IMR-90 (cell line): ENCODE measurements around the gene COA6. TPM values are rescaled to one million over a fixed set of nuclear protein-coding genes. Genes with fewer than 3 reads are reported as not detected.

Source experiments
- ATAC-seq: fragments of 200-7000 bp; cut with Tn5 transposase; 2 replicates; pipeline ENCODE4 v1.9.1; 2020; ENCODE audit warnings: low read depth, mild to moderate bottlenecking, moderate library complexity
- BruUV-seq: library from RNA; stranded (reverse); fragments of 400-500 nt; replicated peaks from 2 replicates; lab custom pipeline; 2021; lab: Mats Ljungman, UMichigan
- CTCF ChIA-PET: fragments of 300-600 bp; formaldehyde crosslinking; extraction: SDS; loops from one replicate; lab custom pipeline; 2021; ENCODE audit warnings: antibody characterized with exemption; lab: Yijun Ruan, JAX
- POLR2A ChIA-PET: fragments of 300-600 bp; sonication (Branson Sonifier 250); formaldehyde crosslinking; loops from one replicate; lab custom pipeline; 2022; ENCODE audit warnings: antibody characterized with exemption; ENCODE audit not compliant: unreplicated experiment; lab: Charles Lee
- DNase-seq: peaks from one replicate; pipeline ENCODE4 v3.0.0; 2013
- H2AFZ ChIP-seq: replicated peaks from 2 replicates; pipeline ENCODE3; 2013; ENCODE audit warnings: low read length, mild to moderate bottlenecking; ENCODE audit not compliant: poor library complexity
- H2AK5ac ChIP-seq: 2 replicates; pipeline ENCODE4 v1.6.1; 2013; ENCODE audit warnings: low read depth, low read length, inconsistent platforms
- H2AK9ac ChIP-seq: replicated peaks from 2 replicates; pipeline ENCODE3; 2013; ENCODE audit warnings: mild to moderate bottlenecking, low read depth, low read length, moderate library complexity; ENCODE audit not compliant: poor library complexity
- H2BK120ac ChIP-seq: 2 replicates; pipeline ENCODE4 v1.6.1; 2013; ENCODE audit warnings: low read depth, low read length, inconsistent platforms
- H2BK15ac ChIP-seq: 3 replicates; pipeline ENCODE4 v1.6.1; 2013; ENCODE audit warnings: low read depth, low read length, inconsistent platforms
- H2BK20ac ChIP-seq: 2 replicates; pipeline ENCODE4 v1.6.1; 2013; ENCODE audit warnings: low read depth, mild to moderate bottlenecking, inconsistent platforms, low read length, moderate library complexity
- H2BK5ac ChIP-seq: 2 replicates; pipeline ENCODE4 v1.6.1; 2013; ENCODE audit warnings: mild to moderate bottlenecking, low read depth, low read length, inconsistent platforms; ENCODE audit not compliant: poor library complexity, severe bottlenecking
- H3K14ac ChIP-seq: replicated peaks from 2 replicates; pipeline ENCODE4 v1.6.1; 2013; ENCODE audit warnings: low read depth, low read length, inconsistent platforms
- H3K18ac ChIP-seq: 2 replicates; pipeline ENCODE4 v1.6.1; 2013; ENCODE audit warnings: low read depth, low read length, control low read depth
- H3K23ac ChIP-seq: 2 replicates; pipeline ENCODE4 v1.6.1; 2013; ENCODE audit warnings: low read depth, low read length, inconsistent platforms
- H3K27ac ChIP-seq: 2 replicates; pipeline ENCODE4 v1.5.1; 2013; ENCODE audit warnings: mild to moderate bottlenecking, control low read depth, low read length; ENCODE audit not compliant: insufficient read depth
- H3K27me3 ChIP-seq: 2 replicates; pipeline ENCODE4 v1.6.1; 2013; ENCODE audit warnings: low read length; ENCODE audit not compliant: control insufficient read depth, insufficient read depth
- H3K36me3 ChIP-seq: 2 replicates; pipeline ENCODE4 v1.6.1; 2013; ENCODE audit warnings: low read length, mixed read lengths; ENCODE audit not compliant: control insufficient read depth, insufficient read depth
- H3K4ac ChIP-seq: 2 replicates; pipeline ENCODE4 v1.6.1; 2013; ENCODE audit warnings: low read depth, low read length, inconsistent platforms
- H3K4me1 ChIP-seq: 2 replicates; pipeline ENCODE4 v1.6.1; 2013; ENCODE audit warnings: low read length, mixed read lengths; ENCODE audit not compliant: control insufficient read depth, insufficient read depth
- H3K4me2 ChIP-seq: 2 replicates; pipeline ENCODE4 v1.6.1; 2013; ENCODE audit warnings: low read depth, mild to moderate bottlenecking, control low read depth, low read length, moderate library complexity
- H3K4me3 ChIP-seq: 2 replicates; pipeline ENCODE4 v1.5.1; 2013; ENCODE audit warnings: low read depth, mild to moderate bottlenecking, control low read depth, low read length, moderate library complexity; ENCODE audit not compliant: insufficient read depth
- H3K56ac ChIP-seq: 2 replicates; pipeline ENCODE4 v1.6.1; 2013; ENCODE audit warnings: low read length, inconsistent platforms; ENCODE audit not compliant: insufficient read depth; ENCODE audit errors: extremely low read depth
- H3K79me1 ChIP-seq, 2 experiments: 2 replicates each; pipeline ENCODE4 v1.6.1; 2013; ENCODE audit warnings: low read length in 2 of 2, inconsistent platforms in 1 of 2, low read depth in 1 of 2
- H3K9ac ChIP-seq: 2 replicates; pipeline ENCODE4 v1.6.1; 2013; ENCODE audit warnings: low read depth, low read length, control low read depth
- H3K9me1 ChIP-seq: 2 replicates; pipeline ENCODE4 v1.6.1; 2013; ENCODE audit warnings: low read length, inconsistent platforms; ENCODE audit not compliant: insufficient read depth
- H3K9me3 ChIP-seq: 2 replicates; pipeline ENCODE4 v1.6.1; 2013; ENCODE audit warnings: low read length; ENCODE audit not compliant: control insufficient read depth, insufficient read depth
- H4K20me1 ChIP-seq: 2 replicates; pipeline ENCODE4 v1.6.1; 2013; ENCODE audit warnings: low read length, inconsistent platforms; ENCODE audit not compliant: insufficient read depth
- H4K5ac ChIP-seq: 2 replicates; pipeline ENCODE4 v1.6.1; 2013; ENCODE audit warnings: mild to moderate bottlenecking, low read depth, low read length, control low read depth
- H4K8ac ChIP-seq, 2 experiments: 2 replicates each; pipeline ENCODE4 v1.6.1; 2013; ENCODE audit warnings: low read depth in 2 of 2, low read length in 2 of 2, control low read depth in 1 of 2, inconsistent platforms in 1 of 2
- H4K91ac ChIP-seq: 2 replicates; pipeline ENCODE4 v1.6.1; 2013; ENCODE audit warnings: low read depth, low read length, inconsistent platforms; ENCODE audit not compliant: insufficient read depth
- SMC3 ChIP-seq: fragments of 150-350 bp; IDR thresholded peaks from 2 replicates; pipeline ENCODE4 v1.6.1; 2016; ENCODE audit warnings: low read depth, mild to moderate bottlenecking, antibody characterized with exemption, low read length, moderate library complexity
- dilution Hi-C: fragments of 300-500 bp; cut with HindIII; formaldehyde crosslinking; loops from one replicate; pipeline ENCODE4 v1.14.3; 2018; ENCODE audit warnings: low sequenced_read_pairs; ENCODE audit not compliant: unreplicated experiment
- in situ Hi-C: fragments of 300-500 bp; cut with MboI; formaldehyde crosslinking; loops from 3 replicates; pipeline ENCODE4 v1.14.3; 2019; ENCODE audit warnings: low sequenced_read_pairs, inconsistent platforms, mixed read lengths
- intact Hi-C: fragments of 100-400 bp; cut with micrococcal nuclease; formaldehyde crosslinking; loops from 2 replicates; pipeline ENCODE4 v1.10.0; 2022
- polyA plus RNA-seq, 3 experiments: library from polyadenylated mRNA; depleted of rRNA; stranded (reverse); fragments of >200 nt; gene quantifications; 2 replicates each; pipeline ENCODE4 v1.2.3, GENCODE V29; 2012; ENCODE audit warnings: low replicate concordance in 1 of 3
- total RNA-seq: library from RNA; depleted of rRNA; stranded (reverse); fragments of >200 nt; gene quantifications from 2 replicates; pipeline ENCODE4 v1.2.3, GENCODE V29; 2012

COA6 gene
- total and polyA plus RNA-seq, 2 of the 4 experiments (the other 2 are of a cell fraction): 6.8 to 14.3 TPM

GRCh38 chr1:234400773-234401172 is 27.5 kb downstream of the COA6 start:
- Histone ChIP-seq H3K36me3 (no peaks in the 10 kb centered on the region), H2BK15ac (no peak overlapping the region), H3K56ac (no peak overlapping the region), H3K27ac (no peak overlapping the region), H3K4me2 (peak overlapping the region; percentile 15; the same call in 1 of the 2 replicates), H2AK9ac (no peak overlapping the region), H3K4me3 (no peak overlapping the region), H4K8ac (no peak overlapping the region), H2BK120ac (no peak overlapping the region), H4K91ac (no peak overlapping the region), H2BK5ac (no peak overlapping the region), H3K79me1 (no peaks in the 10 kb centered on the region), H2AK5ac (no peak overlapping the region), H4K20me1 (no peaks in the 10 kb centered on the region), H3K4ac (no peak overlapping the region), H4K5ac (no peak overlapping the region), H3K18ac (no peak overlapping the region), H2AFZ (no peak overlapping the region), H3K14ac (no peak overlapping the region), H2BK20ac (no peak overlapping the region), H3K9me3 (no peaks in the 10 kb centered on the region), H3K23ac (no peak overlapping the region), H3K9ac (no peak overlapping the region), H3K27me3 (no peaks in the 10 kb centered on the region), H3K4me1 (no peaks in the 10 kb centered on the region), H3K9me1 (peaks cover 3% of the 10 kb centered on the region; the same call in 1 of the 2 replicates)
- BruUV-seq: no TSS peak
- ATAC-seq: peak; percentile 41; the same call in 1 of the 2 replicates
- POLR2A ChIA-PET: no interaction called here
- intact Hi-C loops: no loop called here
- CTCF ChIA-PET: no interaction called here
- TF ChIP-seq SMC3: no peak
- DNase-seq: no peak
- in situ Hi-C loops: no loop called here
- dilution Hi-C loops: no loop called here
